ENCODE results near the gene PGBD5. TPM values are rescaled to one million over a fixed set of nuclear protein-coding genes. Genes with fewer than 3 reads are reported as not detected.

PGBD5 gene
- total and polyA plus RNA-seq, 4 donors: 0.54 to 3.0 (median 1.8) TPM

DNA sequence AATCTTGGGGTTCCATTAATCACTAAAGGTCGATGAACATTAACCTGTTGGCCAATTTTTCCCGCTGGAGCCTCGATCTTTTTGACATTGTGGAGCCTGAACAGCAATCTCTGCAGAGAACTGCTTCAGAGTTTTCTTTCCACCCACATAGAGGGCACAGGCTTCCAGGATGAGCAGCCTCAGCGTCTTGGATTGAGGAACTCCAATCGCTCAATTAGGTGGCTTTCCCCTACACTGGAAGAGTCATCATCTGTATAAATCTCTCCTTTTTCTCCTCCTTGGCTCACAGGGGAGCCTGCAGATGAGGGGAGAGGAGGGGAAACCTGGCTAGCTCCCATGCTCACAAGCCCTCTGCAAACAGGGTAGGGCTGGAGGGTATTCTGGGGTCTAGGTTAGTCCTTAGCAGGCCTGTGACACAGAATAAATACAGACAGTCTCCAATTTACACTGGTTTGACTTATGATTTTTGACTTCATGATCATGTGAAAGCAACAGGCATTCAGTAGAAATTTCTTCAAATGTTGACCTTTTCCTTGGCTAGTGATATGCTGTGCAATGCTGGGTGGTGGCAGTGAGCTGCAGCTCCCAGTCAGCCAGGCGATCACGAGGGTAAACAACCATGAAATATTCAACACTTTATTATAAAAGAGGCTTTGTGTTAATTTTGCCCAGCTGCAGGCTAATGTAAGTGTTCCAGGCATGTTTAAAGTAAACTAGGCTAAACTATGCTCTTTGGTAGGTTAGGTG, 80.8 kb downstream of the PGBD5 start:
- DNase-seq (peak in 1 of 3 donors; percentile 9), ATAC-seq (ENCODE audit: insufficient read depth, low FRiP score) (no peak)
- Histone ChIP-seq H3K36me3 (ENCODE audit: control insufficient read depth in 4 of 4, insufficient read depth in 4 of 4, low read length in 4 of 4) (no peaks in the 10 kb centered on the region), H3K27ac (ENCODE audit: low read depth in 1 of 2, low read length in 1 of 2) (no peak overlapping the region), H3K9me3 (ENCODE audit: control insufficient read depth in 4 of 4, insufficient read depth in 3 of 4, low read length in 3 of 4) (peaks cover 0 to 3% (median 0%) of the 10 kb centered on the region in 4 donors), H3K4me3 (no peak overlapping the region), H3K27me3 (ENCODE audit: control insufficient read depth in 3 of 3, insufficient read depth in 3 of 3, low read length in 2 of 3) (no peaks in the 10 kb centered on the region), H3K4me1 (ENCODE audit: control insufficient read depth in 5 of 5, insufficient read depth in 5 of 5, low read length in 5 of 5) (peaks cover 0 to 2% (median 0%) of the 10 kb centered on the region in 5 donors), H3K9ac (ENCODE audit: insufficient read depth in 1 of 2, low read length in 2 of 2) (no peak overlapping the region)
- WGBS, 2 donors: 83 to 93% methylated on average over 7 of the region's 7 CpGs
- TF ChIP-seq, protein P1, sequence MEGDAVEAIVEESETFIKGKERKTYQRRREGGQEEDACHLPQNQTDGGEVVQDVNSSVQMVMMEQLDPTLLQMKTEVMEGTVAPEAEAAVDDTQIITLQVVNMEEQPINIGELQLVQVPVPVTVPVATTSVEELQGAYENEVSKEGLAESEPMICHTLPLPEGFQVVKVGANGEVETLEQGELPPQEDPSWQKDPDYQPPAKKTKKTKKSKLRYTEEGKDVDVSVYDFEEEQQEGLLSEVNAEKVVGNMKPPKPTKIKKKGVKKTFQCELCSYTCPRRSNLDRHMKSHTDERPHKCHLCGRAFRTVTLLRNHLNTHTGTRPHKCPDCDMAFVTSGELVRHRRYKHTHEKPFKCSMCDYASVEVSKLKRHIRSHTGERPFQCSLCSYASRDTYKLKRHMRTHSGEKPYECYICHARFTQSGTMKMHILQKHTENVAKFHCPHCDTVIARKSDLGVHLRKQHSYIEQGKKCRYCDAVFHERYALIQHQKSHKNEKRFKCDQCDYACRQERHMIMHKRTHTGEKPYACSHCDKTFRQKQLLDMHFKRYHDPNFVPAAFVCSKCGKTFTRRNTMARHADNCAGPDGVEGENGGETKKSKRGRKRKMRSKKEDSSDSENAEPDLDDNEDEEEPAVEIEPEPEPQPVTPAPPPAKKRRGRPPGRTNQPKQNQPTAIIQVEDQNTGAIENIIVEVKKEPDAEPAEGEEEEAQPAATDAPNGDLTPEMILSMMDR (IDR thresholded peaks at IDR 0.05; ENCODE audit: control extremely low read depth, extremely low read depth): no peak

DNA sequence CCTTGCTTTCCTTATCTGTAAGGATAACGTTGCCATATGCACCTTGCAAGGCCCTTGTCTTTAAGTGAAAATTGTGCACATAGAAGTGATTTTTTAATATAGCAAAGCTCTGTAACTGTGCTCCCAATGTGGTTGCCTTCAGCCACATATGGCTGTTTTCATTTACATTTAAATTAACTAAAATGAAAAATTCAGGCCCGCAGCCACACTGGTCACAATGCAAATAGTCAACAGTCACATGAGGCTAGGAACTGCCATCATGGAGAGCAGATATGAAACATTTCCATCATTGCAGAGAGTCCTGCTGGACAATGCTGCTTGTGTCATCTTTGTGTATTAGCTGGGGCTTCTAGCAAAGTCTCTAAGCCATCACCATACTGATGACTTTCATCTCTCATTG, 83.4 kb downstream of the PGBD5 start:
- H3K4me1 ChIP-seq (ENCODE audit: control insufficient read depth in 5 of 5, insufficient read depth in 5 of 5, low read length in 5 of 5): peaks cover 0 to 2% (median 0%) of the 10 kb centered on the region in 5 donors
- H3K9me3 ChIP-seq (ENCODE audit: control insufficient read depth in 4 of 4, insufficient read depth in 3 of 4, low read length in 3 of 4): peaks cover 0 to 3% (median 0%) of the 10 kb centered on the region in 4 donors
- no peak for DNase-seq
- no peak overlapping the region for H3K27ac ChIP-seq (ENCODE audit: low read depth in 1 of 2, low read length in 1 of 2)
- H3K27me3 ChIP-seq (ENCODE audit: control insufficient read depth in 3 of 3, insufficient read depth in 3 of 3, low read length in 2 of 3): no peaks in the 10 kb centered on the region
- no peaks in the 10 kb centered on the region for H3K36me3 ChIP-seq (ENCODE audit: control insufficient read depth in 4 of 4, insufficient read depth in 4 of 4, low read length in 4 of 4)
- 82 to 99% methylated on average over 2 of the region's 2 CpGs for WGBS, 2 donors
- H3K9ac ChIP-seq (ENCODE audit: insufficient read depth in 1 of 2, low read length in 2 of 2): no peak overlapping the region
- ATAC-seq (ENCODE audit: insufficient read depth, low FRiP score): no peak
- no peak overlapping the region for H3K4me3 ChIP-seq
- TF ChIP-seq, protein P1 (IDR thresholded peaks at IDR 0.05; ENCODE audit: control extremely low read depth, extremely low read depth): no peak

DNA sequence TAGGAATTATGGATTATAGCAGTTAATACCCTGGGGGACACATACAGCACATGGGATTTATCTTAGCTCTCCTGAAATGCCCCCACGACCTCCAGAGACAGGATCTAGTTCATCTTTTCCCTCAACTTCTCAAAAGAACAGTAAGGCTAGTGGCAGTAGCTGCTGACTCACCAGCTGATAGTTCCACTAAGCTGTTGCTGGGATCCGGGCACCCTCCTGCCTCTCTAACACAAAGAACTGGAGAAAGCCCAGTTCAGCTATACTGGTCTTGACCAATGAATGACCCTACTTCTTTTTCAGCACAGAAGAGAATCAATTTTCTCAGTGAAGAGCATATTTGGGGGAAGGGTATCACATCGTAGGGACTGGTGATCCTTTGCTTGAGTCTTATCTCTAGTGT, 84.1 kb downstream of the PGBD5 start:
- Histone ChIP-seq H3K4me3 (no peak overlapping the region), H3K9ac (ENCODE audit: insufficient read depth in 1 of 2, low read length in 2 of 2) (no peak overlapping the region), H3K4me1 (ENCODE audit: control insufficient read depth in 5 of 5, insufficient read depth in 5 of 5, low read length in 5 of 5) (peaks cover 0 to 2% (median 0%) of the 10 kb centered on the region in 5 donors), H3K27ac (ENCODE audit: low read depth in 1 of 2, low read length in 1 of 2) (no peak overlapping the region), H3K27me3 (ENCODE audit: control insufficient read depth in 3 of 3, insufficient read depth in 3 of 3, low read length in 2 of 3) (no peaks in the 10 kb centered on the region), H3K36me3 (ENCODE audit: control insufficient read depth in 4 of 4, insufficient read depth in 4 of 4, low read length in 4 of 4) (no peaks in the 10 kb centered on the region), H3K9me3 (ENCODE audit: control insufficient read depth in 4 of 4, insufficient read depth in 3 of 4, low read length in 3 of 4) (peaks cover 0 to 3% (median 0%) of the 10 kb centered on the region in 4 donors)
- ATAC-seq (ENCODE audit: insufficient read depth, low FRiP score) (no peak), DNase-seq (no peak)
- TF ChIP-seq, protein P1 (IDR thresholded peaks at IDR 0.05; ENCODE audit: control extremely low read depth, extremely low read depth): no peak
- 61 to 62% methylated on average over 3 of the region's 3 CpGs for WGBS, 2 donors
